GM12801 (cell line): ENCODE data around the gene SORL1-AS1.

ENCODE experiments used
- TF ChIP-seq, protein P1 (sequence below): IDR thresholded peaks from one replicate; pipeline ENCODE4 v1.5.1; 2011; ENCODE audit warnings: control low read depth; ENCODE audit not compliant: insufficient read length; ENCODE audit errors: extremely low read depth

Gene SORL1-AS1

DNA sequence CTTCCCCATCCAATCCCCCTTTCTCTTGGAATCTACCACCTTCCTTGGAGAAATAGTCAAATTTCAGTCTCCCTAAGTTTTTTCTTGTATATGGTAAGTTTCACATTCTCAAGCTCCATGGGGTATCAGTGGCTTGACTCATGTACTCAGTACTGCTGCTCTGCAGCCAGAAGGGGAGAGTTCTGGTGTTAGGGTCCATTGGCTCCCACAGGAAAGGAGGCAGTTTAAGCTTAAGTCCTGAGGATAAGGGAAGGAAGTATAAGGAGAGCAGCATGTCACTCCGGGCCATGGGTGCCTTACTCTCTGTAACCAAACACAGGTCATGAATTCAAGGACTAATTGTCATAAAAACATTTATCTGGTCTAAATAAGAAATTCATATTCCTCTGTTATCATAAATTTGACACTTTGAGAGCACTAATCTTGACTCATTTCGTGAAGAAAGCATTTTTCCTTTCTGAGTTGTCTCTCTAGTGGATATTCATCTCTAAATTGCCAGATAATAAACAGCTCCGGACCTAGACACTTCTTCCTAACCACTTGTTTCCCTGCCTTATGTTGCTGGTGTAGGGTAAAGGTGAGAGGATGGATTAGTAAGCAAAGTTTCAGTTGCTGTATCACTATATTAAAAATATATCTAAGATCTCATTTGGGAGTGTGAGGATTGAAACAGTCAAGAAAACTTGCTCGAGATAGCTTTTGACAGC is 20.8 kb downstream of the SORL1-AS1 start:
- TF ChIP-seq, protein P1, sequence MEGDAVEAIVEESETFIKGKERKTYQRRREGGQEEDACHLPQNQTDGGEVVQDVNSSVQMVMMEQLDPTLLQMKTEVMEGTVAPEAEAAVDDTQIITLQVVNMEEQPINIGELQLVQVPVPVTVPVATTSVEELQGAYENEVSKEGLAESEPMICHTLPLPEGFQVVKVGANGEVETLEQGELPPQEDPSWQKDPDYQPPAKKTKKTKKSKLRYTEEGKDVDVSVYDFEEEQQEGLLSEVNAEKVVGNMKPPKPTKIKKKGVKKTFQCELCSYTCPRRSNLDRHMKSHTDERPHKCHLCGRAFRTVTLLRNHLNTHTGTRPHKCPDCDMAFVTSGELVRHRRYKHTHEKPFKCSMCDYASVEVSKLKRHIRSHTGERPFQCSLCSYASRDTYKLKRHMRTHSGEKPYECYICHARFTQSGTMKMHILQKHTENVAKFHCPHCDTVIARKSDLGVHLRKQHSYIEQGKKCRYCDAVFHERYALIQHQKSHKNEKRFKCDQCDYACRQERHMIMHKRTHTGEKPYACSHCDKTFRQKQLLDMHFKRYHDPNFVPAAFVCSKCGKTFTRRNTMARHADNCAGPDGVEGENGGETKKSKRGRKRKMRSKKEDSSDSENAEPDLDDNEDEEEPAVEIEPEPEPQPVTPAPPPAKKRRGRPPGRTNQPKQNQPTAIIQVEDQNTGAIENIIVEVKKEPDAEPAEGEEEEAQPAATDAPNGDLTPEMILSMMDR = no peak

DNA sequence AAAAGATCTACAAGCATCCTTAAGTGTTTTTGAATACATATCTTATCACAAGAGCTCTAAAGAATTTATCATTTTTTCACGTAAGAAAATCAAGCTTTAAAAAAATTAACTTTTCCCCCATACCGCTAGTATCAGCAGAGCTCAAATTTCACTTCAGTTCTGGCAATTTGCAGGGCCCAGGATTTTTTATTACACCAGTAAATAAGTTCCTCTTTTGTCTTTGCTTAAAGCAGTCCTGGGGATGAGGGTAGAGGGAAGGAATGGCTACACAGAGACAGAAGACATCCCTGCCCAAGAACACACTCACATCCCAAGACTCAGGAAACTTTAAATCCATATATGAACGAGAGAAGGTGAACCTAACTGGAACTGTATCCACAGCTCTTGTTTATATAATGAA is 23.2 kb downstream of the SORL1-AS1 start:
- TF ChIP-seq, protein P1 = no peak

DNA sequence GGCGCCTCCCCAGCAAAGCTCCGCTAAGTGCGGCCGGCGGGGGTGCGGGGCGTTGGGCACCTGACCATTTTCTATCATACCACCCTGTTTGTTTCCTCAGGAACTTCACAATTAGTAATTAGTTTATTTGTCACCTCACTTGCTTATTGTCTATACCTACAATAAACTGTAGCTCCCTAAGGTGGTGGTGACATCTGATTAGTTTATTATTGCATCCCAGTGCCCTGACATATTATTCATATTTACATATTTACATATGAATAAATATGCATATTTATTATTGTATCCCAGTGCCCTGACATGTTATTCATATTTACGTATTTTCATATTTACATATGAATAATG is 25.4 kb downstream of the SORL1-AS1 start:
- TF ChIP-seq, protein P1 = no peak

DNA sequence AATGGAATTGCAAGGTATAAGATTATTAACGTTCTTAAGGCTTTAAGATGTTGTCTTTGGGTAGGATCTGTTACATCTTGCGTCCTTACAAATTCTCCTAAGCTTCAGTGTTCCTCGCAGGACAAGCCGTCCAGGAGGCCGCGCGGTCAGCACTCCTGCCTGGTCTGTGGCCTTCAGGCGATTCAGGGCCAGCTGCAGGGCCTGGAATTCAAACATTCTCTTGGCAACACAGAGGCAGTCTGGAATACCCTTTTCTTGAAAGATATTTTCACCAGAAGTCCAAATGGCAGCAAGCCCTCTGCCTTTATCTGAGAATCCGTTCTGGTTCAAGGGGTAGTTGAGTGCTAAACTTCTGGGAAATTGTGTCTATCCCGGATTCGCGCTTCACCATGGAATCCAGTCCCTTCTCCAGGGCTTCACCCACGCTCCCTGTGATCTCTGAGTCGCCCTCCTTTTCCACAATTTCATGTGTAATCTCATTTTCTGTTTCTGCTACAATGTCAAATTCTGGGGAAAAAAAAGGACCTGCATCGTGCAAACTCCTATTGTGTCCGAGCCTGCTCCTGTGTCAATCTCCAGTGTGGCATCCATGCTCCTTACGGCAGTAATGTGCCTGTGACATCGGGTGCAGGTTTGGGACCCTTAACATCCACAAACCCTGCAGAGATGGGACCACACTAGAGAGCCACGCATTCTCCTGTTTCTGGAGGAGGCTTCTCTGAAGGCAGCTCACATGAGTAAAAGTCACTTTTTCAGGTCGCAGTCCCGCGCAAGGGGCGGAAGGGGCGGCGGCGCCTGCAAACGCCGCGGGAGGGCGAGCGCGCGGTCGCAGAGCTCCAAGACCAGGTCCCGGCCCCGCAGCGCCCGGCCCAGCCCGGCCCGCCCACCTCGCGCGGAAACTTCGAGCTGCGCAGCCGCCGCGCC is 26.0 kb downstream of the SORL1-AS1 start:
- TF ChIP-seq, protein P1 = no peak

DNA sequence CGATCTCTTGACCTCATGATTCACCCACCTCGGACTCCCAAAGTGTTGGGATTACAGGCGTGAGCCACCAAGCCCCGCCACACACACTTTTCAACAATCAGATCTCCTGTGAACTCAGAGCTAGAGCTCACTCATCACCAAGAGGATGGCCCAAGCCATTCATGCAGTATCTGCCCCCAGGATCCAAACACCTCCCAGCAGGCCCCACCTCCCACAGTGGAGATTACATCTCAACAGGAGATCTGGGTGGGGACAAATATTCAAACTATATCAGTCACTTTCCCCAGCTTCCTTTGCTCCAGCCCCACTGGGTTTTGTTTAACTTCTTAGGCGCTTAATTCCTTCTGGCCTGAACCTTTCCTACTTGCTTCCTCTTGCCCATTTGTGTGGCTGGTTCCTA is 26.9 kb downstream of the SORL1-AS1 start:
- TF ChIP-seq, protein P1 = no peak

DNA sequence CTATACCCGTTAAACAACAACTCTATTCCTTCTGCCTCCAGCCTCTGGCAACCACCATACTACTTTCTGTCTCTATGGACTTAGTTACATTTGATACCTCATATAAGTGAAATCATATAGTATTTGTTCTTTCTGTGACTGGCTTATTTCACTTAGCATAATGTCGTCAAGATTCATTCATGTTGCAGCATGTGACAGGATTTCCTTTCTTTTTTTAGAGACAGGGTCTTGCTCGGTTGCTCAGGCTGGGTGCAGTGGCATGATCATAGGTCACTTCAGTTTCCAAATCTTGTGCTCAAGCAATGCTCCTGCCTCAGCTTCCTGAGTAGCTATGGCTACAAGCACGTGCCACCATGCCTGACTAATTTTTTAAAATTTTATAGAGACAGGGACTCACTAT is 30.1 kb downstream of the SORL1-AS1 start:
- TF ChIP-seq, protein P1 = no peak

DNA sequence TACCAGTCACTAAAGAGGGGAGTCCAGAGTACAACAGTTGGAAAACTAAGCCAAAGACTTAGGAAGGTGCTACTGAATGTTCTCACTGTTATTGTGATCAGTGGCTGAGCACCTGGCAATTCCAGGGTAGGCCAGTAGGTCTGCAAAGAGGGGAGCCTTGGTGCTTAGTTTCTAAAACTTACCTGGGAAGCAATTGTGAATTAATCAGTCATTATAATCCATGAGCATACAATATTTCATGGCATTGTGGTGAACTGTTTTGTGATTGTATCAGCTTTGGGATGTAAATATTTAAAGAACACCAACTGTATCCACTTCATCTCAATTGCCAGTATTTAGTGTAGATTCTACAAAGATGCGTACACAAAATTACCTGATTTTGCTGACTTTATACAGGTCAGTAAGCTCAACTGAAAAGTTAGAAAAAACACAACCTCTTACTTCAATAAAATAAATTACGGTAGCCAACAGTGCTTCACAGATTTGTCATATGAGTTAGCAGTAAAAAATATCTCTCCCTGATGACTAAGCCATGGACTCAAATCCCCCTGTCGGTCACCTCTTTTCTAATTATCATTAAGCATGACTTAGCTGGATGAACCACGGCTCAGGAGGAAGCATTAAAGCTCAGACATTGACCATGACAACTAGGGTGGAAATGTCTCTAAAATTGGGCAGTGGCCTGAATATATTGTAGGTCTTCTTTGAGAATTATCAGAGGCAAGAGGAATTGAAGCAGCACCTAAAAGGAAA is 31.4 kb downstream of the SORL1-AS1 start:
- TF ChIP-seq, protein P1 = no peak
